ENCODE measurements around the gene CDC73.

The CDC73 gene

GRCh38 chr1:193144361-193144938, 22.6 kb downstream of the CDC73 start:
- no peaks in the 10 kb centered on the region for H3K27me3 ChIP-seq (ENCODE audit: control insufficient read depth, insufficient read depth, low read length)
- H3K9me3 ChIP-seq (ENCODE audit: control insufficient read depth, low read length) = no peaks in the 10 kb centered on the region
- H3K4me1 ChIP-seq (ENCODE audit: control insufficient read depth, insufficient read depth, low read length) = no peaks in the 10 kb centered on the region
- H3K36me3 ChIP-seq (ENCODE audit: control insufficient read depth, insufficient read depth, low read length) = no peaks in the 10 kb centered on the region
- no peak overlapping the region for H3K4me3 ChIP-seq (ENCODE audit: low read length)
- no peak overlapping the region for H3K9ac ChIP-seq (ENCODE audit: low read length)

GRCh38 chr1:193144999-193145398, 23.2 kb downstream of the CDC73 start:
- H3K4me3 ChIP-seq (ENCODE audit: low read length) = no peak overlapping the region
- H3K4me1 ChIP-seq (ENCODE audit: control insufficient read depth, insufficient read depth, low read length) = no peaks in the 10 kb centered on the region
- H3K9ac ChIP-seq (ENCODE audit: low read length) = no peak overlapping the region
- no peaks in the 10 kb centered on the region for H3K27me3 ChIP-seq (ENCODE audit: control insufficient read depth, insufficient read depth, low read length)
- H3K36me3 ChIP-seq (ENCODE audit: control insufficient read depth, insufficient read depth, low read length) = no peaks in the 10 kb centered on the region
- no peaks in the 10 kb centered on the region for H3K9me3 ChIP-seq (ENCODE audit: control insufficient read depth, low read length)

- H3K4me1 ChIP-seq (ENCODE audit: control insufficient read depth, insufficient read depth, low read length) = peaks cover 9% of the 10 kb centered on the region
- no peaks in the 10 kb centered on the region for H3K36me3 ChIP-seq (ENCODE audit: control insufficient read depth, insufficient read depth, low read length)
- no peaks in the 10 kb centered on the region for H3K9me3 ChIP-seq (ENCODE audit: control insufficient read depth, low read length)
- H3K4me3 ChIP-seq (ENCODE audit: low read length) = no peak overlapping the region
- H3K27me3 ChIP-seq (ENCODE audit: control insufficient read depth, insufficient read depth, low read length) = no peaks in the 10 kb centered on the region
- no peak overlapping the region for H3K9ac ChIP-seq (ENCODE audit: low read length)
These were observed 34.4 kb downstream of the CDC73 start for GRCh38 chr1:193156117-193156821.

DNA sequence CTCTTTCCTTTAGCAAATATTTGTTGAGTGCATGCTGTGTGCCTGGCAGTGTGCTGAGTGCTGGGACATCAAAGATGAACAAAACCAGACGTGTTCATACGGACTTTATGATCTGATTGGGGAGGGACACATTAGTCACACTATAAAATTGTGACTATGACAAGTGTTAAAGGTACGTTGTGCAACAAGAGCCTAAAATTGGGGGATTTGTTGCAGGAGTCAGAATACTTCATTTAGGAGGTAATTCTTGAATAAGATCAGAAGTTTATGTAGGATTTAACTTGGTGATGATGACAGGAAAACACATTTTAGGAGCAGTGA, 35.0 kb downstream of the CDC73 start:
- no peaks in the 10 kb centered on the region for H3K27me3 ChIP-seq (ENCODE audit: control insufficient read depth, insufficient read depth, low read length)
- H3K4me3 ChIP-seq (ENCODE audit: low read length) = no peak overlapping the region
- H3K4me1 ChIP-seq (ENCODE audit: control insufficient read depth, insufficient read depth, low read length) = peaks cover 9% of the 10 kb centered on the region
- H3K9ac ChIP-seq (ENCODE audit: low read length) = no peak overlapping the region
- H3K9me3 ChIP-seq (ENCODE audit: control insufficient read depth, low read length) = no peaks in the 10 kb centered on the region
- H3K36me3 ChIP-seq (ENCODE audit: control insufficient read depth, insufficient read depth, low read length) = no peaks in the 10 kb centered on the region

DNA sequence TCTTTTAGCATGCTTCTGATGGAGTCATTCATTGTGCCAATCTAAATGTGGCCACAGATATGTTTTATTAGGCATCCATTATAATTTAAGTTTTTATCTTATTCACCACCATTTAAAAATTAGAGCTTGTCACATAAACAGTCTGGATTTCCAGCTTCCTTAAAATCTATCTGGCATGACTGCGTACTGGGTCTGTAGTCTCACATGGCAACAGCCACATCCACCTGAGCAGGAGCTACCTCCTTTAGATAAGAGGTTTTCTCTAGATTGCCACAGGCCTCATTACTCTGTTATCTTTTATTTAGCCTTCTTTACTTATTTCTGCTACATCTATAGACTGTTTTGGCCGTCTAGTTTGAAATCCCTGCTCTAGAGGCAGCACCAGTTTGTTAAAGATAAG, 35.5 kb downstream of the CDC73 start:
- no peak overlapping the region for H3K9ac ChIP-seq (ENCODE audit: low read length)
- peaks cover 9% of the 10 kb centered on the region for H3K4me1 ChIP-seq (ENCODE audit: control insufficient read depth, insufficient read depth, low read length)
- H3K27me3 ChIP-seq (ENCODE audit: control insufficient read depth, insufficient read depth, low read length) = no peaks in the 10 kb centered on the region
- H3K4me3 ChIP-seq (ENCODE audit: low read length) = no peak overlapping the region
- H3K9me3 ChIP-seq (ENCODE audit: control insufficient read depth, low read length) = no peaks in the 10 kb centered on the region
- no peaks in the 10 kb centered on the region for H3K36me3 ChIP-seq (ENCODE audit: control insufficient read depth, insufficient read depth, low read length)

GRCh38 chr1:193176113-193176512, 54.3 kb downstream of the CDC73 start:
- no peaks in the 10 kb centered on the region for H3K27me3 ChIP-seq (ENCODE audit: control insufficient read depth, insufficient read depth, low read length)
- H3K9ac ChIP-seq (ENCODE audit: low read length) = no peak overlapping the region
- no peak overlapping the region for H3K4me3 ChIP-seq (ENCODE audit: low read length)

GRCh38 chr1:193176788-193177187, 55.0 kb downstream of the CDC73 start:
- no peaks in the 10 kb centered on the region for H3K27me3 ChIP-seq (ENCODE audit: control insufficient read depth, insufficient read depth, low read length)
- no peak overlapping the region for H3K9ac ChIP-seq (ENCODE audit: low read length)

More at GRCh38 chr1:193176113-193176512, 54.3 kb downstream of the CDC73 start:
- Histone ChIP-seq H3K9me3 (ENCODE audit: control insufficient read depth, low read length) (no peaks in the 10 kb centered on the region), H3K36me3 (ENCODE audit: control insufficient read depth, insufficient read depth, low read length) (no peaks in the 10 kb centered on the region), H3K4me1 (ENCODE audit: control insufficient read depth, insufficient read depth, low read length) (no peaks in the 10 kb centered on the region)

DNA sequence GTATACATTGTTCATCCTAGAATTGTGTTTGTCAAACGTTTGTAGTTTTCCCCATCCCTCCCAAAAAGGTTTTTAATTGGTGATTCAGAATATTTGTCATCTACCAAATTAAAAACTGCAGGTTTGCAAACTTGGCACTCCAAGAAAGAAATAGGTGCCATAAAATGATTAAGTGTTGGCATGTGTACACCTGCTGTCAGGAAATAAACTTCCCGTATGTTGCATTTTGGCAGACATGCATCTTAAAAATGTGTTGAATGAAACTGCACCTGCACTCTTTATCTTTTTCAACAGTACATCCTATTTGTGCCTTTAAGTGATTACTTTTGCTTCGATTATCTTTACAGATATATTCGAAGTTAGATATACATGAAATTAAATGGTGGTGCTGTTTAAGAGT, 57.3 kb downstream of the CDC73 start:
- no peak overlapping the region for H3K4me3 ChIP-seq (ENCODE audit: low read length)
- no peaks in the 10 kb centered on the region for H3K27me3 ChIP-seq (ENCODE audit: control insufficient read depth, insufficient read depth, low read length)
- H3K9me3 ChIP-seq (ENCODE audit: control insufficient read depth, low read length) = no peaks in the 10 kb centered on the region
- no peaks in the 10 kb centered on the region for H3K4me1 ChIP-seq (ENCODE audit: control insufficient read depth, insufficient read depth, low read length)
- H3K36me3 ChIP-seq (ENCODE audit: control insufficient read depth, insufficient read depth, low read length) = no peaks in the 10 kb centered on the region
- H3K9ac ChIP-seq (ENCODE audit: low read length) = no peak overlapping the region

More at GRCh38 chr1:193176788-193177187, 55.0 kb downstream of the CDC73 start:
- Histone ChIP-seq H3K9me3 (ENCODE audit: control insufficient read depth, low read length) (no peaks in the 10 kb centered on the region), H3K4me3 (ENCODE audit: low read length) (no peak overlapping the region), H3K36me3 (ENCODE audit: control insufficient read depth, insufficient read depth, low read length) (no peaks in the 10 kb centered on the region), H3K4me1 (ENCODE audit: control insufficient read depth, insufficient read depth, low read length) (no peaks in the 10 kb centered on the region)

DNA sequence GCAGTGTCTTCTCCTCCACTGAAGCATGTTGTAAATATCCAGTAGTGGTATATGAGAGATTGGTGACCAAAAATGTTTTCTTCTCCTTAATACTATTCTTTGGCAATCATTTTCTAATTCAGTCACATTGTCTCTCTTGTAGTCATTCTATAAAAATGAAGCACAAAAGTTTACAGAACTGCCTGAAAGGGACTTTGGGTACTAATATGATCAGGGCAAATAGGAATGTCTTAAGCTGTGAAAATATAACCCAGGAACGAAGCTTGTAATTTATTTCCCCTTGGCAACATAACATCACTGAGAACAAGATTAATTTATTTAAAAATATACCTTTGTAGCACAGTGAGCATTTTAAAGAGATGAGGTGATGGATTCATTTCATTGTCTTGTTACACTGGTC, 59.7 kb downstream of the CDC73 start:
- Histone ChIP-seq H3K9me3 (ENCODE audit: control insufficient read depth, low read length) (no peaks in the 10 kb centered on the region), H3K9ac (ENCODE audit: low read length) (no peak overlapping the region), H3K27me3 (ENCODE audit: control insufficient read depth, insufficient read depth, low read length) (no peaks in the 10 kb centered on the region), H3K4me1 (ENCODE audit: control insufficient read depth, insufficient read depth, low read length) (peaks cover 5% of the 10 kb centered on the region), H3K36me3 (ENCODE audit: control insufficient read depth, insufficient read depth, low read length) (no peaks in the 10 kb centered on the region), H3K4me3 (ENCODE audit: low read length) (no peak overlapping the region)

DNA sequence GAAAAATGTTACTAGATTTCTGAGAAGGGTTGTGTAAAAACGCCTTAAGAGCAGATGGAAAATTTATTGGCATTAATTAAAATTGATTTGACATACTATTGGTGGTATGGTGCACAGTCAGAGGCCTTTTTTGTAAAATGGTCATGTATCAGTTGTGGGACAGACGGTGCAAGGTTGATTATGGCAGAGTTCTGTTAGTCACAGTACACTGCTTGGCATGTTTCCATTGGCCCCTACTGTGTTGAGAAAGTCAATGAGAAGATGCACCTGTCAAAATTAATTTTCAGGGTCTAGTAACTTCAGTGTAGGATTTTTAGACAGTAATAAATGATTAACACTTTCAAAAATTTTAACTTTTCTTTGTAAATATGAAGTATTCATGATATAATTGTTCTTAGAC, 60.2 kb downstream of the CDC73 start:
- Histone ChIP-seq H3K4me3 (ENCODE audit: low read length) (no peak overlapping the region), H3K36me3 (ENCODE audit: control insufficient read depth, insufficient read depth, low read length) (no peaks in the 10 kb centered on the region), H3K4me1 (ENCODE audit: control insufficient read depth, insufficient read depth, low read length) (peaks cover 5% of the 10 kb centered on the region), H3K27me3 (ENCODE audit: control insufficient read depth, insufficient read depth, low read length) (no peaks in the 10 kb centered on the region), H3K9ac (ENCODE audit: low read length) (no peak overlapping the region), H3K9me3 (ENCODE audit: control insufficient read depth, low read length) (no peaks in the 10 kb centered on the region)

DNA sequence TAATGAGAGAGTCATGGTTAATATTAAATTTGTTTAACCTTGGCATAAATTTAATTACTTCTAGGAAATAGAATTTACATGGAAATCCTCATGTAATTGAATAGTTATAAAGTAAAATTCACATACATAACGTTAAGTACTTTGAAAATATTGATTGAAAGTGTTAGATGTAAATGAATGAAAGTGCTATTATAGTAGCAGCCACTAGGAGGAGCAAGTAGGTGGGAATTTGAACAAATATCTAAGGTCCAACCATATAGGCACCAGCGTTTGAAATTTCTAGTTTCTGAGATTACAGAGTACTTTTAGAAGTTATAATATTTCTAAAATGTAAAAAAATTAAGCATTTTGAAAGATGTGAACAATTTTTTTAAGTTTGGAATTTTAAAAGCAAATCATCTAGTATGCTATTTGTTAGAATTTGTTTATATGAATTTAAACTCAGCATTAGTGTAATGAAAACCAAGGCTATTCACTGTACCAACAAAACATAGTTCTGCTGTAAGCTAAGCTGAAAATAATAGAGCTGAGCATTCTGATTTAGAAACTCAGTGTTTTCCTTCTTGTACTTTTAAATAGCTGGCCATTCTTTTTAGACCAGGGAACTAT, 61.3 kb downstream of the CDC73 start:
- Histone ChIP-seq H3K4me3 (ENCODE audit: low read length) (no peak overlapping the region), H3K9ac (ENCODE audit: low read length) (no peak overlapping the region), H3K9me3 (ENCODE audit: control insufficient read depth, low read length) (no peaks in the 10 kb centered on the region), H3K36me3 (ENCODE audit: control insufficient read depth, insufficient read depth, low read length) (no peaks in the 10 kb centered on the region), H3K27me3 (ENCODE audit: control insufficient read depth, insufficient read depth, low read length) (no peaks in the 10 kb centered on the region), H3K4me1 (ENCODE audit: control insufficient read depth, insufficient read depth, low read length) (peaks cover 9% of the 10 kb centered on the region)

DNA sequence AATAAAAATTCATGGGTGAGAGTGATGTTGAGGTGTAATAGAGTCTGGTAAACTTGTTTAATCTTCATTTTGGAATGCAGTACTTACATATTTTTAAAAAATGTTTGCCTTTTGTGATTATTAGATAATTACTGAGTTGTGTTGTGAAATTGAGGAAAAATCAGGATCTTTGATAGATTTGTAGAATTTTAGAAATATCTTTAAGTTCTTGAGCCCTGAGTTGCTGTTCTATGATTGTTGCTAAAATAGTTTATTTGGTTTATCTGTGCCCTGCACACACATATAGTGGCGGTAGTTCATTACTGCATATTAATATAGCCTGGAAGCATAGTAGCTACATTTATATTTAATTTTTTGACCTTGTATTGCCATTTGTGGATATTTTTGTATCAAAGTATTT, 62.9 kb downstream of the CDC73 start:
- Histone ChIP-seq H3K4me1 (ENCODE audit: control insufficient read depth, insufficient read depth, low read length) (peaks cover 9% of the 10 kb centered on the region), H3K9me3 (ENCODE audit: control insufficient read depth, low read length) (no peaks in the 10 kb centered on the region), H3K36me3 (ENCODE audit: control insufficient read depth, insufficient read depth, low read length) (no peaks in the 10 kb centered on the region), H3K9ac (ENCODE audit: low read length) (no peak overlapping the region), H3K27me3 (ENCODE audit: control insufficient read depth, insufficient read depth, low read length) (no peaks in the 10 kb centered on the region), H3K4me3 (ENCODE audit: low read length) (no peak overlapping the region)
